Esophagus squamous epithelium (tissue), 4 donors: Measurements from ENCODE around the gene ZAR1.

Experiments used
- POLR2A ChIP-seq, 4 donors: fragments of 450-650 bp; IDR thresholded peaks; one replicate each; pipeline ENCODE4 v1.6.1; 2017; ENCODE audit warnings: antibody characterized with exemption in 4 of 4, mild to moderate bottlenecking in 4 of 4, moderate library complexity in 3 of 4
- TF ChIP-seq, protein P1 (sequence below), 6 experiments: fragments of 450-650 bp in 4 of 6; fragments of 200-600 bp in 2 of 6; sonication (generic) in 2 of 6; IDR thresholded peaks; one replicate each; pipeline ENCODE4 v1.5.1; 2016 to 2019; ENCODE audit warnings: antibody characterized with exemption in 6 of 6, mild to moderate bottlenecking in 4 of 6, moderate library complexity in 4 of 6

DNA sequence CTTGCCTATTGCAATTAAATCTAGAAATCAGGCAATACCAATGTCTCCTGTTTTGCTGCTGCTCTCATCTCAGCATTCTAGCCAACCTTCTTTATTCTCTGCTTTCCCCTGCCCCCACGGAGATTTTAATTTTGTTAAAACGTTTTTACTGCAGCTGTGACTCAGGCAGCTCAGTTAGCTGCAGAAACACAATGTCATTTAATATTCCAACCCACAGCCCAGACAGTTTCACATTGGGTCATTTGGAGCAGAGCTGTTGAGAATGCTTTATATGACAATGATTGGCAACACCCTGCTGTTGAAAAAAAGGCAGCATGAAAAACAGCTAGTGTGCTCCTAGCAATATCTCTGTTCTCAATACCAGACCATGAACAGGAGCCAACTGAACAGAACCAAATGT, 19.5 kb upstream of the ZAR1 start:
- TF ChIP-seq, protein P1, sequence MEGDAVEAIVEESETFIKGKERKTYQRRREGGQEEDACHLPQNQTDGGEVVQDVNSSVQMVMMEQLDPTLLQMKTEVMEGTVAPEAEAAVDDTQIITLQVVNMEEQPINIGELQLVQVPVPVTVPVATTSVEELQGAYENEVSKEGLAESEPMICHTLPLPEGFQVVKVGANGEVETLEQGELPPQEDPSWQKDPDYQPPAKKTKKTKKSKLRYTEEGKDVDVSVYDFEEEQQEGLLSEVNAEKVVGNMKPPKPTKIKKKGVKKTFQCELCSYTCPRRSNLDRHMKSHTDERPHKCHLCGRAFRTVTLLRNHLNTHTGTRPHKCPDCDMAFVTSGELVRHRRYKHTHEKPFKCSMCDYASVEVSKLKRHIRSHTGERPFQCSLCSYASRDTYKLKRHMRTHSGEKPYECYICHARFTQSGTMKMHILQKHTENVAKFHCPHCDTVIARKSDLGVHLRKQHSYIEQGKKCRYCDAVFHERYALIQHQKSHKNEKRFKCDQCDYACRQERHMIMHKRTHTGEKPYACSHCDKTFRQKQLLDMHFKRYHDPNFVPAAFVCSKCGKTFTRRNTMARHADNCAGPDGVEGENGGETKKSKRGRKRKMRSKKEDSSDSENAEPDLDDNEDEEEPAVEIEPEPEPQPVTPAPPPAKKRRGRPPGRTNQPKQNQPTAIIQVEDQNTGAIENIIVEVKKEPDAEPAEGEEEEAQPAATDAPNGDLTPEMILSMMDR (IDR thresholded peaks at IDR 0.05): no peak
- TF ChIP-seq POLR2A (IDR thresholded peaks at IDR 0.05): no peak
